ENCODE data around the gene ERBB4.
"Not testable (repeated sequence)": the region's sequence is repeated elsewhere in the genome, so short reads cannot be mapped to it uniquely, and the experiment has no call there.

Gene ERBB4

DNA sequence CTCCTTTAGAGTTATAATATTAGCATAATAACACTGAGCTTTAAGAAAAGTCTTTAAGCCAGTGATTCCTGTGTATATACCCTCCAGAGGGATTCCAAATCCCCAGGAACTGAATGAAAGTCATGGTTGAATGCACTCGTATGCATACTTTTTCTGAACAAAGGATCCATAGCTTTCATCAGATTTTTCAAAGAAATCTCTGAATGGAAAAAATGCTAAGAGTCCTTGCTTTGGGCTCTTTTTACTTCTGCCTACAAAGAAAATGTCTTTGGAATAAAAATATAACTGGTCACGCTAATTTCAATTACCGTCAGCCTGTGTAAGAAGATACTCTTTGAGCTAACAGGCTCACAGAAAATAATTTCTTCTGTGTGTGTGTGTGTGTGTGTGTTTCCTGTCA, 939.5 kb downstream of the ERBB4 start:
- H3K27me3 ChIP-seq (ENCODE audit: control insufficient read depth, insufficient read depth, low read length, poor library complexity, severe bottlenecking), result no peaks in the 10 kb centered on the region
- peaks cover 5% of the 10 kb centered on the region for H3K4me1 ChIP-seq (ENCODE audit: control insufficient read depth, insufficient read depth, low read length)
- H3K9me3 ChIP-seq (ENCODE audit: control insufficient read depth, low read length), result no peaks in the 10 kb centered on the region
- peak overlapping the region; percentile 28 for H3K27ac ChIP-seq (ENCODE audit: insufficient read depth, low read depth, low read length, poor library complexity, severe bottlenecking)
- 82 to 91% methylated on average over 1 to 3 of the region's 3 CpGs for WGBS, 2 experiments
- H3K4me3 ChIP-seq (ENCODE audit: insufficient read depth, low read depth, low read length), result no peak overlapping the region
- H3K36me3 ChIP-seq (ENCODE audit: control insufficient read depth, insufficient read depth, low read length), result no peaks in the 10 kb centered on the region

DNA sequence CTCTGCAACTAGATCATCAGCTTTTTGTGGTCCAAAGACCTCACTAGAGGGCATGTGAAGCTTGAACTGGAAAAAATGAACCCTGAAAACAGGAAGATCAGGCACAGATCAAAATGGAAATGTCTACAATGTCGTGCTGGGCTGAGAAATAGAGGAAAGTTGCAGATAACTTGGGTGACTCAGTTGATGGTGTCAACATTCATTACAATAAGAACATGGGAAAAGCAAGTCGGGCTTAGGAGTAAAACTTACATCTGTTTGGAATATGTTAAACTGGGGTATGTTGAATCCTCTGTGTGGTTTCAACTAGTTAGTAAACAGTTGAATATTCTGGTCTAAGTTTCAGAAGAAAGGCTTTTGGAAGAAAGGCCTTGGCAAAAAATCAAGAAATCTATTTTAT, 940.4 kb downstream of the ERBB4 start:
- H3K27ac ChIP-seq (ENCODE audit: insufficient read depth, low read depth, low read length, poor library complexity, severe bottlenecking), result no peak overlapping the region
- no peaks in the 10 kb centered on the region for H3K36me3 ChIP-seq (ENCODE audit: control insufficient read depth, insufficient read depth, low read length)
- no peaks in the 10 kb centered on the region for H3K27me3 ChIP-seq (ENCODE audit: control insufficient read depth, insufficient read depth, low read length, poor library complexity, severe bottlenecking)
- peaks cover 5% of the 10 kb centered on the region for H3K4me1 ChIP-seq (ENCODE audit: control insufficient read depth, insufficient read depth, low read length)
- WGBS, 2 experiments, result 78 to 92% methylated on average over 2 of the region's 2 CpGs
- H3K9me3 ChIP-seq (ENCODE audit: control insufficient read depth, low read length), result no peaks in the 10 kb centered on the region
- no peak overlapping the region for H3K4me3 ChIP-seq (ENCODE audit: insufficient read depth, low read depth, low read length)

DNA sequence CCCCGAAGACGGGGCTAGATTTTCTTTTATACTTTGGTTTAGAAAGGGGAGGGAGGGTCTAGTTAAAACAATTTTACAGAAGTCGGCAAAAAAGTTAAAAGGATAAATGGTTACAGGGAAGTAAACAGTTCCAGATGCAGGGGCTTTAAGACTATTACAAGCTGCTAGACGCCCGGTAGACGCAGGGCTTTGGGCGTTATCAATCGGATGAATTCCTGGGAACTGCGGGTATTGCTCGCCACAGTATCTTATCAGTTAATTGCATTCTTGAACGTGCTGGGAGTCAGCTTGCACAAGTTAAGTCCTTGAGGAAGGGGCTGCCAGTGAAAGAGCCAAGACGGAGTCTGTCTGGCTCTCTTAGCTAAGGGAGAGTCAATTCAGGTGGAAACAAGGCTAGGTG, 946.6 kb downstream of the ERBB4 start:
- not testable (repeated sequence) for H3K9me3 ChIP-seq (ENCODE audit: control insufficient read depth, low read length); H3K4me3 ChIP-seq (ENCODE audit: insufficient read depth, low read depth, low read length); H3K4me1 ChIP-seq (ENCODE audit: control insufficient read depth, insufficient read depth, low read length); H3K36me3 ChIP-seq (ENCODE audit: control insufficient read depth, insufficient read depth, low read length); H3K27ac ChIP-seq (ENCODE audit: insufficient read depth, low read depth, low read length, poor library complexity, severe bottlenecking); H3K27me3 ChIP-seq (ENCODE audit: control insufficient read depth, insufficient read depth, low read length, poor library complexity, severe bottlenecking)
- WGBS, 2 experiments, result 85 to 93% methylated on average over 12 of the region's 12 CpGs

GRCh38 chr2:211591426-211591825, 947.2 kb downstream of the ERBB4 start:
- H3K27ac ChIP-seq (ENCODE audit: insufficient read depth, low read depth, low read length, poor library complexity, severe bottlenecking), result no peak overlapping the region
- H3K27me3 ChIP-seq (ENCODE audit: control insufficient read depth, insufficient read depth, low read length, poor library complexity, severe bottlenecking), result no peaks in the 10 kb centered on the region
- 91 to 96% methylated on average over 2 of the region's 2 CpGs for WGBS, 2 experiments
- no peaks in the 10 kb centered on the region for H3K36me3 ChIP-seq (ENCODE audit: control insufficient read depth, insufficient read depth, low read length)
- H3K9me3 ChIP-seq (ENCODE audit: control insufficient read depth, low read length), result no peaks in the 10 kb centered on the region
- H3K4me1 ChIP-seq (ENCODE audit: control insufficient read depth, insufficient read depth, low read length), result no peaks in the 10 kb centered on the region
- H3K4me3 ChIP-seq (ENCODE audit: insufficient read depth, low read depth, low read length), result no peak overlapping the region

- Histone ChIP-seq H3K27me3 (ENCODE audit: control insufficient read depth, insufficient read depth, low read length, poor library complexity, severe bottlenecking) (no peaks in the 10 kb centered on the region), H3K4me1 (ENCODE audit: control insufficient read depth, insufficient read depth, low read length) (no peaks in the 10 kb centered on the region), H3K27ac (ENCODE audit: insufficient read depth, low read depth, low read length, poor library complexity, severe bottlenecking) (no peak overlapping the region), H3K9me3 (ENCODE audit: control insufficient read depth, low read length) (no peaks in the 10 kb centered on the region), H3K36me3 (ENCODE audit: control insufficient read depth, insufficient read depth, low read length) (no peaks in the 10 kb centered on the region), H3K4me3 (ENCODE audit: insufficient read depth, low read depth, low read length) (no peak overlapping the region)
- WGBS, 2 experiments, result 87 to 95% methylated on average over 2 to 3 of the region's 3 CpGs
Observed at GRCh38 chr2:211568439-211568838, 970.2 kb downstream of the ERBB4 start.

DNA sequence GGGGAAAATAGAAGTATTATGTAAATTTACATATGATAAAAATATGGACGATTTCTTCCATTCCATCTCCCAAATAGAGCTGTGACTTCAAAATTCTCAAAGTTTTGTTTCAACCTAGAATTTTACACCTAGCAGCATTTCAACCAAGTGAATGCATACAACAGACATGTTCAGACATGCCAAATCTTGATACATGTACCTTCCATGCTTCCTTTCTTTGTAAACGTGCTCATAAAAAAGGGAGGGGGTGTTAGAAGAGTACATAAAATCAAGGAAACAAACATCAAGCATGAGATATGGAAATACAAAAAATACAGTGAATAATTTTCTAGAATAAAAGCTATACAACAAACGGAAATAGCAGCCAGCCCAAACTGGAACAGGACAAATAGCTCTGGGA, 974.2 kb downstream of the ERBB4 start:
- WGBS, 2 experiments, result 93 to 100% methylated on average over 1 to 2 of the region's 3 CpGs
- no peak overlapping the region for H3K4me3 ChIP-seq (ENCODE audit: insufficient read depth, low read depth, low read length)
- H3K36me3 ChIP-seq (ENCODE audit: control insufficient read depth, insufficient read depth, low read length), result no peaks in the 10 kb centered on the region
- no peaks in the 10 kb centered on the region for H3K9me3 ChIP-seq (ENCODE audit: control insufficient read depth, low read length)
- H3K4me1 ChIP-seq (ENCODE audit: control insufficient read depth, insufficient read depth, low read length), result no peaks in the 10 kb centered on the region
- no peaks in the 10 kb centered on the region for H3K27me3 ChIP-seq (ENCODE audit: control insufficient read depth, insufficient read depth, low read length, poor library complexity, severe bottlenecking)
- H3K27ac ChIP-seq (ENCODE audit: insufficient read depth, low read depth, low read length, poor library complexity, severe bottlenecking), result no peak overlapping the region

- no peaks in the 10 kb centered on the region for H3K4me1 ChIP-seq (ENCODE audit: control insufficient read depth, insufficient read depth, low read length)
- H3K27me3 ChIP-seq (ENCODE audit: control insufficient read depth, insufficient read depth, low read length, poor library complexity, severe bottlenecking), result no peaks in the 10 kb centered on the region
- H3K36me3 ChIP-seq (ENCODE audit: control insufficient read depth, insufficient read depth, low read length), result no peaks in the 10 kb centered on the region
- no peaks in the 10 kb centered on the region for H3K9me3 ChIP-seq (ENCODE audit: control insufficient read depth, low read length)
- no peak overlapping the region for H3K27ac ChIP-seq (ENCODE audit: insufficient read depth, low read depth, low read length, poor library complexity, severe bottlenecking)
- 93 to 95% methylated on average over 3 of the region's 3 CpGs for WGBS, 2 experiments
- H3K4me3 ChIP-seq (ENCODE audit: insufficient read depth, low read depth, low read length), result no peak overlapping the region
Observed at GRCh38 chr2:211545582-211545981, 993.0 kb downstream of the ERBB4 start.

DNA sequence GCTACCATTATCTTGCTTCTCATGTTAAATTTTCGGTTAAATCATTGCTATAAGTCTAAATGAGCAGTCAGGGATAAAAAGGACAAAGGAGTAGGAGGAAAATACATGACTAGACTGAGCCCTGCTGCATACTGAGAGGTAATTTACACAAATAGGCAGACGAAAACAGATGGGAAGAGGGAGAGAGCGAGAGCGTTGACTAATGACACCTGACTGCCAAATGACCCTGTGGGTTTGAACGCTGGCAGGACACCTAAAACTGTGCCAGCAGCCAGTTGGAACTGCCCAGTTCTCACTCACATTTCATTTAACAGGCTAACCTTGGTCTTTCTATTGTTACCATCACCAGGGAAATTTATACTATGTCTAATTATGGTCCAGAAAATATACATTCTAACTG, 1004.0 kb downstream of the ERBB4 start:
- Histone ChIP-seq H3K27me3 (ENCODE audit: control insufficient read depth, insufficient read depth, low read length, poor library complexity, severe bottlenecking) (no peaks in the 10 kb centered on the region), H3K4me1 (ENCODE audit: control insufficient read depth, insufficient read depth, low read length) (no peaks in the 10 kb centered on the region), H3K9me3 (ENCODE audit: control insufficient read depth, low read length) (no peaks in the 10 kb centered on the region), H3K36me3 (ENCODE audit: control insufficient read depth, insufficient read depth, low read length) (no peaks in the 10 kb centered on the region), H3K4me3 (ENCODE audit: insufficient read depth, low read depth, low read length) (no peak overlapping the region), H3K27ac (ENCODE audit: insufficient read depth, low read depth, low read length, poor library complexity, severe bottlenecking) (no peak overlapping the region)
- 83 to 89% methylated on average over 5 of the region's 5 CpGs for WGBS, 2 experiments

DNA sequence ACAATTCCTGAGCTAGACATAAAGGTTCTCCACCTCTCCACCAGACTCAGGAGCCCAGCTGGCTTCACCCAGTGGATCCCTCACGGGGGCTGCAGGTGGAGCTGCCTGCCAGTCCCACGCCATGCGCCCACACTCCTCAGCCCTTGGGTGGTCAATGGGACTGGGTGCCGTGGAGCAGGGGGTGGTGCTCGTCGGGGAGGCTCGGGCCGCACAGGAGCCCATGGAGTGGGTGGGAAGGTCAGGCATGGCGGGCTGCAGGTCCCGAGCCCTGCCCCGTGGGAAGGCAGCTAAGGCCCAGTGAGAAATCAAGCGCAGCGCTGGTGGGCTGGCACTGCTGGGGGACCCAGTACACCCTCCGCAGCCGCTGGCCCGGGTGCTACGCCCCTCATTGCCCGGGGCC, 1014.4 kb downstream of the ERBB4 start:
- H3K27ac ChIP-seq (ENCODE audit: insufficient read depth, low read depth, low read length, poor library complexity, severe bottlenecking), result not testable (repeated sequence)
- WGBS, 2 experiments, result 96 to 97% methylated on average over 18 of the region's 18 CpGs

GRCh38 chr2:211516537-211516936, 1022.1 kb downstream of the ERBB4 start:
- no peaks in the 10 kb centered on the region for H3K27me3 ChIP-seq (ENCODE audit: control insufficient read depth, insufficient read depth, low read length, poor library complexity, severe bottlenecking)
- no peaks in the 10 kb centered on the region for H3K36me3 ChIP-seq (ENCODE audit: control insufficient read depth, insufficient read depth, low read length)
- H3K9me3 ChIP-seq (ENCODE audit: control insufficient read depth, low read length), result no peaks in the 10 kb centered on the region
- 90 to 92% methylated on average over 3 of the region's 3 CpGs for WGBS, 2 experiments
- H3K4me3 ChIP-seq (ENCODE audit: insufficient read depth, low read depth, low read length), result no peak overlapping the region
- H3K4me1 ChIP-seq (ENCODE audit: control insufficient read depth, insufficient read depth, low read length), result peaks cover 6% of the 10 kb centered on the region
- no peak overlapping the region for H3K27ac ChIP-seq (ENCODE audit: insufficient read depth, low read depth, low read length, poor library complexity, severe bottlenecking)

More for the DNA sequence above, 1014.4 kb downstream of the ERBB4 start:
- not testable (repeated sequence) for H3K4me3 ChIP-seq (ENCODE audit: insufficient read depth, low read depth, low read length); H3K4me1 ChIP-seq (ENCODE audit: control insufficient read depth, insufficient read depth, low read length); H3K27me3 ChIP-seq (ENCODE audit: control insufficient read depth, insufficient read depth, low read length, poor library complexity, severe bottlenecking); H3K9me3 ChIP-seq (ENCODE audit: control insufficient read depth, low read length); H3K36me3 ChIP-seq (ENCODE audit: control insufficient read depth, insufficient read depth, low read length)

DNA sequence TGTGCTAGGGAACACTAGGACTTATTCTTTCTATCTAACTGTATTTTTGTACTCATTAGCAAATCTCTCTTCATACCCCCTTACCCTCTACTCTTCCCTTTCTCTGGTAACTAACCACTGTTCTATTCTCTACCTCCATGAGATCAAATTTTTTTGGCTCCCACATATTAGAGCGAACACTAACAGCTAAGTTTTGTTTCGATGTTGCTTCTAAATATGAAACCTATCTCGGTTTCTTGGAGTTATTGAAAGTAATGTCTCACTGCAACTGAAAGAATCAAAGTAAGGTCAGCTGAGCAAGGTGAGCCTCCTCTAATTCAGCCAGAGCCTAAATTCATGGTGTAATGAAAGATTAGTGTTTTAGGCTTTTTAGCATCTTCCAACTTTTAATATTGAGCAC, 1024.6 kb downstream of the ERBB4 start:
- H3K36me3 ChIP-seq (ENCODE audit: control insufficient read depth, insufficient read depth, low read length), result no peaks in the 10 kb centered on the region
- H3K27ac ChIP-seq (ENCODE audit: insufficient read depth, low read depth, low read length, poor library complexity, severe bottlenecking), result no peak overlapping the region
- WGBS, 2 experiments, result 95 to 96% methylated on average over 2 to 3 of the region's 3 CpGs
- H3K4me3 ChIP-seq (ENCODE audit: insufficient read depth, low read depth, low read length), result no peak overlapping the region
- no peaks in the 10 kb centered on the region for H3K9me3 ChIP-seq (ENCODE audit: control insufficient read depth, low read length)
- H3K27me3 ChIP-seq (ENCODE audit: control insufficient read depth, insufficient read depth, low read length, poor library complexity, severe bottlenecking), result no peaks in the 10 kb centered on the region
- peaks cover 6% of the 10 kb centered on the region for H3K4me1 ChIP-seq (ENCODE audit: control insufficient read depth, insufficient read depth, low read length)
